ENCODE data around the gene DUSP22.

DUSP22 gene

GRCh38 chr6:398558-399078, 106.3 kb downstream of the DUSP22 start:
- no peak for DNase-seq

- no peak for DNase-seq
Measured at GRCh38 chr6:399785-400534, 107.7 kb downstream of the DUSP22 start.

DNA sequence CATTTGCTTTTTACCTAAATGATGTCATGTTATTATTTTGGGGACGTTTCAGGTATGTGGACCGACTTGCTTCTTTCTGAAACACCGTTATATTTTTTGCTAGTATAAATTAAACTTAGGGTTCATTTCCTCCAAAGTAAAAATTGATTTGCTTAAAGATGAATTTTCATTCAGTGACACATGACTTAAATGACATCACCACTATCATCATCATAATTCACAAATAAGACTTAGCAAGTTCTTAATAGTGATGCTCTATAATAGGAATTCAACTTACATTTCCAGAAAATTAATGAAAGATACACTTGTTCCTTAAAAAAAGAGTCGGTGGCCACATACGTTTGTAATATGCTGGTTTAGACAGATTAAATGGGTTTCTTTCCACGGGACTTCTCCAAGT, 108.5 kb downstream of the DUSP22 start:
- DNase-seq = no peak

Measured in inflammatory macrophage treated with lipopolysaccharide for 4 hours (primary cell).